OCI-LY1 (cell line): ENCODE measurements around the gene BEX5.

Experiments
- EZH2 ChIP-seq: fragments of 200-600 bp; sonication (generic), shearing (Covaris generic); IDR thresholded peaks from 2 replicates; pipeline ENCODE4 v1.8.0; 2017; ENCODE audit warnings: borderline replicate concordance, mixed run types, mild to moderate bottlenecking, antibody characterized with exemption, low read length, moderate library complexity, mixed read lengths
- TF ChIP-seq, protein P1 (sequence below): fragments of 200-600 bp; sonication (generic), shearing (Covaris generic); IDR thresholded peaks from 2 replicates; pipeline ENCODE4 v1.5.1; 2017; ENCODE audit warnings: mild to moderate bottlenecking, antibody characterized with exemption, low read length, moderate library complexity, mixed read lengths

GRCh38 chrX:102126863-102127262 is 28.9 kb downstream of the BEX5 start:
- TF ChIP-seq, protein P1, sequence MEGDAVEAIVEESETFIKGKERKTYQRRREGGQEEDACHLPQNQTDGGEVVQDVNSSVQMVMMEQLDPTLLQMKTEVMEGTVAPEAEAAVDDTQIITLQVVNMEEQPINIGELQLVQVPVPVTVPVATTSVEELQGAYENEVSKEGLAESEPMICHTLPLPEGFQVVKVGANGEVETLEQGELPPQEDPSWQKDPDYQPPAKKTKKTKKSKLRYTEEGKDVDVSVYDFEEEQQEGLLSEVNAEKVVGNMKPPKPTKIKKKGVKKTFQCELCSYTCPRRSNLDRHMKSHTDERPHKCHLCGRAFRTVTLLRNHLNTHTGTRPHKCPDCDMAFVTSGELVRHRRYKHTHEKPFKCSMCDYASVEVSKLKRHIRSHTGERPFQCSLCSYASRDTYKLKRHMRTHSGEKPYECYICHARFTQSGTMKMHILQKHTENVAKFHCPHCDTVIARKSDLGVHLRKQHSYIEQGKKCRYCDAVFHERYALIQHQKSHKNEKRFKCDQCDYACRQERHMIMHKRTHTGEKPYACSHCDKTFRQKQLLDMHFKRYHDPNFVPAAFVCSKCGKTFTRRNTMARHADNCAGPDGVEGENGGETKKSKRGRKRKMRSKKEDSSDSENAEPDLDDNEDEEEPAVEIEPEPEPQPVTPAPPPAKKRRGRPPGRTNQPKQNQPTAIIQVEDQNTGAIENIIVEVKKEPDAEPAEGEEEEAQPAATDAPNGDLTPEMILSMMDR: no peak
- TF ChIP-seq EZH2: no peak
